Keratinocyte (primary cell): ENCODE measurements around the gene TTL. TPM values are rescaled to one million over a fixed set of nuclear protein-coding genes. Genes with fewer than 3 reads are reported as not detected.

Experiments
- DNase-seq: peaks from one replicate; pipeline ENCODE4 v3.0.0-alpha.2; 2011; ENCODE audit warnings: low read depth, missing footprints, low spot score
- FAIRE-seq: peaks from 2 replicates; lab custom pipeline; 2011; peaks lifted over from hg19 to GRCh38; lab: Jason Lieb, UNC
- H2AFZ ChIP-seq: 2 replicates; pipeline ENCODE4 v1.6.0; 2012; ENCODE audit warnings: low read length, control low read depth, inconsistent platforms; ENCODE audit not compliant: control insufficient read depth
- H3K27ac ChIP-seq: 2 replicates; pipeline ENCODE4 v1.5.1; 2011; ENCODE audit warnings: low read length; ENCODE audit not compliant: control insufficient read depth, insufficient read depth
- H3K27me3 ChIP-seq: 3 replicates; pipeline ENCODE4 v1.6.0; 2011; ENCODE audit warnings: low read length; ENCODE audit not compliant: control insufficient read depth, insufficient read depth; ENCODE audit errors: extremely low read depth
- H3K36me3 ChIP-seq, 2 experiments: 2 replicates in 1 of 2; 3 replicates in 1 of 2; pipeline ENCODE4 v1.5.1; 2011; ENCODE audit warnings: low read length in 2 of 2, mild to moderate bottlenecking in 1 of 2; ENCODE audit not compliant: control insufficient read depth in 2 of 2, insufficient read depth in 2 of 2; ENCODE audit errors: extremely low read depth in 1 of 2
- H3K4me1 ChIP-seq: 3 replicates; pipeline ENCODE4 v1.5.1; 2011; ENCODE audit warnings: low read length; ENCODE audit not compliant: control insufficient read depth, insufficient read depth; ENCODE audit errors: extremely low read depth
- H3K4me2 ChIP-seq: 3 replicates; pipeline ENCODE4 v1.6.0; 2011; ENCODE audit warnings: low read depth, low read length; ENCODE audit not compliant: control insufficient read depth, insufficient read depth; ENCODE audit errors: extremely low read depth
- H3K4me3 ChIP-seq, 3 experiments: fragments of 200-600 bp in 1 of 3; sonication (generic) in 1 of 3; 2 replicates in 2 of 3; 3 replicates in 1 of 3; pipeline ENCODE4 v1.5.1; 2011 to 2016; ENCODE audit warnings: low read length in 3 of 3, mild to moderate bottlenecking in 3 of 3, control low read depth in 2 of 3, inconsistent platforms in 1 of 3, low read depth in 1 of 3, mixed read lengths in 1 of 3, mixed run types in 1 of 3, moderate library complexity in 1 of 3; ENCODE audit not compliant: control insufficient read depth in 2 of 3, insufficient read depth in 2 of 3; ENCODE audit errors: extremely low read depth in 1 of 3
- H3K79me2 ChIP-seq: 2 replicates; pipeline ENCODE4 v1.6.0; 2012; ENCODE audit warnings: low read length; ENCODE audit not compliant: control insufficient read depth, insufficient read depth
- H3K9ac ChIP-seq: 3 replicates; pipeline ENCODE4 v1.6.0; 2011; ENCODE audit warnings: low read length; ENCODE audit not compliant: control insufficient read depth, insufficient read depth; ENCODE audit errors: extremely low read depth
- H3K9me1 ChIP-seq: 3 replicates; pipeline ENCODE4 v1.6.0; 2011; ENCODE audit warnings: low read length; ENCODE audit not compliant: control insufficient read depth, insufficient read depth; ENCODE audit errors: extremely low read depth
- H3K9me3 ChIP-seq: 2 replicates; pipeline ENCODE4 v1.5.1; 2012; ENCODE audit warnings: low read depth, low read length; ENCODE audit not compliant: control insufficient read depth
- H4K20me1 ChIP-seq: 3 replicates; pipeline ENCODE4 v1.6.0; 2011; ENCODE audit warnings: low read length; ENCODE audit not compliant: control insufficient read depth, insufficient read depth; ENCODE audit errors: extremely low read depth
- CTCF ChIP-seq, 3 experiments: IDR thresholded peaks in 1 of 3; conservative IDR thresholded peaks in 1 of 3; optimal IDR thresholded peaks in 1 of 3; 2 replicates in 2 of 3; 3 replicates in 1 of 3; pipeline versions ENCODE3 to v1.5.1; 2011; ENCODE audit warnings: low read length in 3 of 3, mild to moderate bottlenecking in 3 of 3, moderate library complexity in 2 of 3, control low read depth in 1 of 3, inconsistent platforms in 1 of 3; ENCODE audit not compliant: insufficient read depth in 2 of 3; ENCODE audit errors: extremely low read depth in 1 of 3
- EZH2 ChIP-seq: IDR thresholded peaks from one replicate; pipeline ENCODE4 v1.6.1; 2012; ENCODE audit warnings: inconsistent platforms, mild to moderate bottlenecking, low read length, moderate library complexity
- dilution Hi-C: fragments of 300-500 bp; cut with MboI; formaldehyde crosslinking; loops from one replicate; pipeline ENCODE4 v1.7.0; 2020; ENCODE audit warnings: low sequenced_read_pairs; ENCODE audit not compliant: extremely low pct_ligation_motif_present
- polyA plus RNA-seq, 5 experiments: library from polyadenylated mRNA; depleted of rRNA in 3 of 5; stranded (reverse) in 3 of 5; stranded (forward) in 1 of 5; unstranded in 1 of 5; fragments of >200 nt; gene quantifications; 1 replicate in 1 of 5; 2 replicates in 3 of 5; 3 replicates in 1 of 5; pipeline versions ENCODE4 v1.2.1 to v1.2.3, GENCODE V29; 2011 to 2012; ENCODE audit warnings: missing spikeins in 2 of 5, low read depth in 1 of 5, low replicate concordance in 1 of 5

TTL gene
- polyA plus RNA-seq, 1 donor (not counting 4 experiments of a cell fraction or from before 2014, with no cell fraction given): 37.9 TPM

GRCh38 chr2:112488201-112488600 lies 6.2 kb downstream of the TTL start:
- dilution Hi-C loops: no loop called here

GRCh38 chr2:112491946-112492345 lies 10.0 kb downstream of the TTL start:
- no peak overlapping the region for H2AFZ ChIP-seq
- TF ChIP-seq EZH2 (no peak), CTCF (optimal IDR thresholded peaks at IDR 0.05 in 1 of 3, IDR thresholded peaks at IDR 0.05 in 1 of 3, conservative IDR thresholded peaks at IDR 0.05 in 1 of 3; ENCODE audit: extremely low read depth in 1 of 3, insufficient read depth in 2 of 3, low read length in 3 of 3) (no peak)
- FAIRE-seq (no peak), DNase-seq (no peak)
- peaks cover 3% of the 10 kb centered on the region for H4K20me1 ChIP-seq
- H3K4me3 ChIP-seq: no peak overlapping the region
- no peak overlapping the region for H3K4me2 ChIP-seq
- no peaks in the 10 kb centered on the region for H3K9me3 ChIP-seq
- no peak overlapping the region for H3K9ac ChIP-seq
- H3K27ac ChIP-seq: no peak overlapping the region
- dilution Hi-C loops: no loop called here
- no peaks in the 10 kb centered on the region for H3K9me1 ChIP-seq
- H3K79me2 ChIP-seq: peaks cover 23% of the 10 kb centered on the region
- peaks cover 19% of the 10 kb centered on the region for H3K4me1 ChIP-seq
- peaks cover 5 to 8% of the 10 kb centered on the region in 2 experiments for H3K36me3 ChIP-seq
- H3K27me3 ChIP-seq: no peaks in the 10 kb centered on the region

More at GRCh38 chr2:112488201-112488600, 6.2 kb downstream of the TTL start:
- Histone ChIP-seq H3K9me3 (no peaks in the 10 kb centered on the region), H3K27me3 (no peaks in the 10 kb centered on the region), H3K4me1 (peaks cover 13% of the 10 kb centered on the region), H3K27ac (no peak overlapping the region), H3K9me1 (no peaks in the 10 kb centered on the region), H4K20me1 (no peaks in the 10 kb centered on the region), H3K9ac (no peak overlapping the region), H3K79me2 (peaks cover 56% of the 10 kb centered on the region), H3K4me2 (no peak overlapping the region), H3K36me3 (peaks cover 12 to 16% of the 10 kb centered on the region in 2 experiments), H3K4me3 (no peak overlapping the region), H2AFZ (no peak overlapping the region)
- no peak for FAIRE-seq
- DNase-seq: no peak
- TF ChIP-seq EZH2 (no peak), CTCF (optimal IDR thresholded peaks at IDR 0.05 in 1 of 3, IDR thresholded peaks at IDR 0.05 in 1 of 3, conservative IDR thresholded peaks at IDR 0.05 in 1 of 3; ENCODE audit: extremely low read depth in 1 of 3, insufficient read depth in 2 of 3, low read length in 3 of 3) (no peak)
